NCI-H748 treated with DMSO at 0.1 percent for 48 hours (cell line): ENCODE data around the gene MOV10L1.

ENCODE experiments used
- DNase-seq: peaks from one replicate; lab custom pipeline; 2025; lab: John Stamatoyannopoulos, UW

MOV10L1 gene

DNA sequence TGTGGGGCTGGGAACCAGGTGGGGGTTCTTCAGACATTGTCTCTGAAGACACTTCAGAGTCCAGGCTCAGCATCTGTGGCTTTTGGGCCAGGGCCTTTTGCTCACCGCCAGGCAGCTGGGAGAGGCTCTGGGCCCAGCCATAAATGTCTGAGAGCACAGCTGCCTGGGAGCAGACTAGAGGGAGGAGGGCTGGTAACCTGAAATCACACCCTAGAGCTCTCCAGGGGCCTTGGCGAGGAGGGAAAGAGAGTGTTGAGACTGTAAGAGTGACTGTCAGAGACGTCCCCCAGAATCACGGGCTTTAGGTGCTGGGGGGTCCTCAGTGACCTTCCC lies 100.0 kb downstream of the MOV10L1 start:
- no peak for DNase-seq

- DNase-seq, result no peak
Observed at GRCh38 chr22:50190182-50190940, 100.6 kb downstream of the MOV10L1 start.

- no peak for DNase-seq
Observed at GRCh38 chr22:50190941-50191741, 101.3 kb downstream of the MOV10L1 start.

- DNase-seq, result no peak
Observed at GRCh38 chr22:50192436-50193204, 102.8 kb downstream of the MOV10L1 start.

GRCh38 chr22:50193621-50194020 lies 103.8 kb downstream of the MOV10L1 start:
- no peak for DNase-seq

DNA sequence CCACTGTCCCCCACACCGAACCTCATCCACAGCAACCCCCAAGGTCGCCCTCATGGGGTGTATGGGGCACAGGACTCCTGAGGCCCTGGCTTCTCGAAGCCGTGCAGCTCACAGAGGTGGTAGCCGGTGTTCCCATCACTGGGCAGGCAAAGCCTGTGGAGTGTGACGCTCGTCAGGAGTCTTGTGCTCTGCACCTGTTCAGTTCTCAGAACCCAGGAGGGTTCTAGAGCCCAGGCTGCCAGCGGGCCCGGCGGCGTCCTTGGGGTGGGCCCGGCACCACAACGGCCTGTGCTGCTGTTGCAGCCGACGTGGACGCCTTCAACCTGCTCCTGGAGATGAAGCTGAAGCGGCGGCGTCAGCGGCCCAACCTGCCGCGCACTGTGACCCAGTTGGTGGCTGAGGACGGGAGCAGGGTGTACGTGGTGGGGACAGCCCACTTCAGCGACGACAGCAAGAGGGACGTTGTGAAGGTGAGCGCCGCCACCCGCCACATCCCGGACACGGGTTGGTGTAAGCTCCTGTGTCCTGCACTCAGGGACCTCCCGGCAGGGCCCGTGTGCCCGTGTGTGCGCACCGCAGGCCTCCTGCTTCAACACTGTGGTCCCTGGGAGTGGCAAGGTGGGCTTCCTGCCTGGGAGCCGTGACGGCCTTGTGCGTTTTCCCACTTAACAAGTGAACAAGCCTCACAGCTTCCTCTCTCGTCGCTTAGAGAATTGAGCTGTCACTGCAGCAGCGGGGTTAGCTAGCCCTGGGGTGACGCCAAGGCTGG lies 104.4 kb downstream of the MOV10L1 start:
- DNase-seq, result no peak

- no peak for DNase-seq
Observed at GRCh38 chr22:50196256-50196655, 106.5 kb downstream of the MOV10L1 start.

GRCh38 chr22:50197000-50197800 lies 107.4 kb downstream of the MOV10L1 start:
- no peak for DNase-seq

DNA sequence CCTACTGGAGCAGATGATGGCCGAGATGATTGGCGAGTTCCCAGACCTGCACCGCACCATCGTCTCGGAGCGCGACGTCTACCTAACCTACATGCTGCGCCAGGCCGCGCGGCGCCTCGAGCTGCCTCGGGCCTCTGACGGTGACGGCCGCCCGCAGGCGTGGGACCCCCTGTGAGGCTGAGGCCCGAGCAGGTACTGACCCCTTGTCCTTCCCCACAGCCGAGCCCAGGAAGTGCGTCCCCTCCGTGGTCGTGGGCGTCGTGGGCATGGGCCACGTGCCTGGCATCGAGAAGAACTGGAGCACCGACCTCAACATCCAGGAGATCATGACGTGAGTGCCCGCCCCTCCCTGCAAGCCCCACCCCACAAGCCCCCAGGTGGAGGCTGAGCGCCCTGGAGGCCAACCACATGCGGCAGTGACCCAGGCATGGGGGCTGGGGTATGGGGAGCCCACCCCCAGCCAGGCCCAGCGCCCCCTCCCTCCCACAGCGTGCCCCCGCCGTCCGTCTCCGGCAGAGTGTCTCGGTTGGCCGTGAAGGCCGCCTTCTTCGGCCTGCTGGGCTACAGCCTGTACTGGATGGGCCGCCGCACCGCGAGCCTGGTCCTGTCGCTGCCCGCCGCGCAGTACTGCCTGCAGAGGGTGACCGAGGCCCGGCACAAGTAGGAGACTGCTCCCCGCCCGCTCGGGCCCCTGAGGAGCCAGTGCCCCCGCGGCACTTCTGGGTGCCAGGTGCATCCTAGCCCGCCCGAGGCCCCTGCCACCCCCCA lies 108.2 kb downstream of the MOV10L1 start:
- no peak for DNase-seq

GRCh38 chr22:50198624-50199017 lies 108.8 kb downstream of the MOV10L1 start:
- DNase-seq, result no peak

- no peak for DNase-seq
Observed at GRCh38 chr22:50199251-50199721, 109.5 kb downstream of the MOV10L1 start.

GRCh38 chr22:50199829-50200460 lies 110.1 kb downstream of the MOV10L1 start:
- peak; percentile 30 for DNase-seq

DNA sequence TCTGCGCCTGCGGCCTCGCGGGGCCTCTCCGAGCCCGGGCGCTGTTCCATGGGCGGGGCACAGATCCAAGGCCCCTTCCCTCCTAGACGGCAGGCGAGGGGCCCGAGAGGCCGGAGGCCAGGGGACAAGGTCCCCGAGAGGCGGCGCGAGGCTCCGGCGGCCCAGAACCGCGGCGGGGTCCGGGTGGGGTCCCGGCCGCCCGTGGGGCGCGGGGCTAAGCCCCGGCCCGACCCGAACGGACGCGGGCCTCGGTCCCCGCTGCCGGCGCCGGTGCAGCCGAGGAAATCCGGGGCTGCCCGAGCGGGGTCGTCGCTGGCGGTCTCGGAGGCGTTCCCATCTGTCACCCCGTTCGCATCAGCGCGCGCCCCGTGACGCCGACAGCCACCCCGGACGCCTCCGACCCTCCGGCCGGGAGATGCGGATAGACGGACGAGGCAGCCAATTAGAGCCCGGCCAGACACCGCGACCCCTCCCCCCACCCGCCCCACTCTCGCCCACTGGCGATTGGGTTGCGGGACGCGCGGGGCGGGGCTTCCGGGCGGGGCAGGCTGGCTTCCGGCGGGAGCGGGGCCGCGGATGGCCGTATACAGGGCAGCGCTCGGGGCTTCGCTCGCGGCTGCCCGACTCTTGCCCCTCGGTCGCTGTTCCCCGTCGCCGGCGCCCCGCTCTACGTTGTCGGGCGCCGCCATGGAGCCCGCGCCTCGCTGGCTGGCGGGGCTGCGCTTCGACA lies 110.8 kb downstream of the MOV10L1 start, which contains the start of gene SELENOO:
SELENOO (plus strand) TSS at position 551 of the 730 bp plus-strand sequence; CDS start at position 577, 26 bp downstream.
- peak; percentile 47 for DNase-seq

- no peak for DNase-seq
Observed at GRCh38 chr22:50201191-50202129, 111.7 kb downstream of the MOV10L1 start.

- DNase-seq, result no peak
Observed at GRCh38 chr22:50202130-50202666, 112.4 kb downstream of the MOV10L1 start.

DNA sequence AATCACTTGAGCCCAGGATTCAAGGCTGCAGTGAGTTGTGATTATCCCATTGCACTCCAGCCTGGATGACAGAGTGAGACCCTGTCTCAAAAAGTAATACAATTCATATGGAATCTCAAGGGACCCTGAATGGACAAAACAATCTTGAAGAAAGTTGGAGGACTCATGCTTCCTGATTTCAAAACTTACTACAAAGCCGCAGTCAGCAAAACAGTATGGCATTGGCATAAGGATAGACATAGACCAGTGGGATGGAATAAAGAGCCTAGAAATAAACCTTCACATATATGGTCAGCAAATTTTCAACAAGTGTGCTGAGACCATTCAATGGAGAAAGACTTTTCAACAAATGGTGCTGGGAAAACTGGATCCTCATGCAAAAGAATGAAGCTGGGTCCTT lies 113.5 kb downstream of the MOV10L1 start:
- DNase-seq, result no peak

DNA sequence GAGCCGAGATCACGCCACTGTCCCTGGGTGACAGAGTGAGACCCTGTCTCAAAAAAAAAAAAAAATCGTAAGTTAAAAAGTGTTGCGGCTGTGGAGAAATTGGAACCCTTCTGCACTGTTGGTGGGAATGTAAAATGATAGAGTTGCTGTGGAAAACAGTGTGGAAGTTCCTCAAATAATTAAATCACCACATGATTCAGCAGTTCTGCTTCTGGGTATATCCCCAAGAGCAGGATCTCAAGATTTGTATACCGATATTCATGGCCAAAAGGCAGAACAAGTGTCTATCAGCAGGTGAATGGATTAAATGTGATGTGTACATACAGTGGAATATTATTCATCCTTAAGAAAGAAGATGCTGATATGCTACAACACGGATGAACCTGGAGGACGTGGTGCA lies 114.8 kb downstream of the MOV10L1 start:
- DNase-seq, result no peak
